GM20000 (cell line): ENCODE measurements around the gene BRPF3.

Source experiments
- DNase-seq: peaks from one replicate; pipeline ENCODE4 v3.0.0; 2012; ENCODE audit warnings: low spot score
- CTCF ChIP-seq: IDR thresholded peaks from 2 replicates; pipeline ENCODE4 v1.5.1; 2012; ENCODE audit warnings: mild to moderate bottlenecking, control low read depth; ENCODE audit errors: extremely low read depth, missing control alignments

The BRPF3 gene

GRCh38 chr6:36222924-36223323 is 26.4 kb downstream of the BRPF3 start:
- no peak for DNase-seq
- TF ChIP-seq CTCF: no peak

- no peak for TF ChIP-seq CTCF
Measured at GRCh38 chr6:36223706-36224105, 27.2 kb downstream of the BRPF3 start.

GRCh38 chr6:36224918-36225461 is 28.4 kb downstream of the BRPF3 start:
- no peak for DNase-seq
- no peak for TF ChIP-seq CTCF

More at GRCh38 chr6:36223706-36224105, 27.2 kb downstream of the BRPF3 start:
- no peak for DNase-seq

- no peak for DNase-seq
- TF ChIP-seq CTCF: no peak
Measured at GRCh38 chr6:36226438-36227047, 30.0 kb downstream of the BRPF3 start.

- no peak for DNase-seq
- no peak for TF ChIP-seq CTCF
Measured at GRCh38 chr6:36227379-36228228, 31.1 kb downstream of the BRPF3 start.

- TF ChIP-seq CTCF: no peak
- no peak for DNase-seq
Measured at GRCh38 chr6:36229223-36229622, 32.7 kb downstream of the BRPF3 start.

- no peak for DNase-seq
- no peak for TF ChIP-seq CTCF
Measured at GRCh38 chr6:36230371-36230770, 33.8 kb downstream of the BRPF3 start.
